Iris pigment epithelial cell (primary cell): ENCODE measurements around the gene INSL3.

ENCODE experiments used
- DNase-seq: peaks from one replicate; pipeline ENCODE4 v3.0.0-alpha.2; 2011; ENCODE audit warnings: low read depth

Gene INSL3

GRCh38 chr19:17821190-17821589 lies at the start of gene INSL3:
Gene INSL3 (minus strand): TSS chr19:17821519. CDS start chr19:17821506, 13 bp downstream.
- no peak for DNase-seq

GRCh38 chr19:17869114-17869608 lies 47.8 kb upstream of the INSL3 start:
- DNase-seq, result no peak

GRCh38 chr19:17868669-17869068 lies 47.4 kb upstream of the INSL3 start:
- DNase-seq, result no peak

- DNase-seq, result no peak
Observed at GRCh38 chr19:17866964-17867486, 45.7 kb upstream of the INSL3 start.

GRCh38 chr19:17866312-17866963 lies 45.1 kb upstream of the INSL3 start:
- DNase-seq, result no peak

- no peak for DNase-seq
Observed at GRCh38 chr19:17865364-17866311, 44.3 kb upstream of the INSL3 start.

- no peak for DNase-seq
Observed at GRCh38 chr19:17863520-17864182, 42.3 kb upstream of the INSL3 start.

GRCh38 chr19:17862711-17863519 lies 41.6 kb upstream of the INSL3 start:
- no peak for DNase-seq

GRCh38 chr19:17861542-17862402 lies 40.5 kb upstream of the INSL3 start:
- DNase-seq, result no peak

GRCh38 chr19:17860993-17861360 lies 39.7 kb upstream of the INSL3 start:
- no peak for DNase-seq

- peak; percentile 30 for DNase-seq
Observed at GRCh38 chr19:17860331-17860992, 39.1 kb upstream of the INSL3 start.

- peak; percentile 100 for DNase-seq
Observed at GRCh38 chr19:17859533-17860330, 38.4 kb upstream of the INSL3 start, which contains the start of gene RPL18A. Gene RPL18A (plus strand): TSS chr19:17859910. CDS start chr19:17859957, 47 bp downstream.

GRCh38 chr19:17855280-17856152 lies 34.2 kb upstream of the INSL3 start:
- peak; percentile 49 for DNase-seq

- no peak for DNase-seq
Observed at GRCh38 chr19:17854061-17854460, 32.7 kb upstream of the INSL3 start.

- DNase-seq, result no peak
Observed at GRCh38 chr19:17848595-17849292, 27.4 kb upstream of the INSL3 start.

GRCh38 chr19:17847538-17848366 lies 26.4 kb upstream of the INSL3 start, which contains the start of gene JAK3:
Gene JAK3 (minus strand): TSS chr19:17847982. CDS start chr19:17844417, 3,565 bp downstream.
- peak; percentile 63 for DNase-seq
